GM19438 (cell line): ENCODE measurements around the gene KRTAP4-6.
"Not testable (repeated sequence)": the region's sequence is repeated elsewhere in the genome, so short reads cannot be mapped to it uniquely, and the experiment has no call there.

Experiments
- ATAC-seq: cut with Tn5 transposase; IDR thresholded peaks from one replicate; pipeline ENCODE4 v1.9.1; 2021; ENCODE audit warnings: low read depth; ENCODE audit not compliant: unreplicated experiment

The KRTAP4-6 gene

DNA sequence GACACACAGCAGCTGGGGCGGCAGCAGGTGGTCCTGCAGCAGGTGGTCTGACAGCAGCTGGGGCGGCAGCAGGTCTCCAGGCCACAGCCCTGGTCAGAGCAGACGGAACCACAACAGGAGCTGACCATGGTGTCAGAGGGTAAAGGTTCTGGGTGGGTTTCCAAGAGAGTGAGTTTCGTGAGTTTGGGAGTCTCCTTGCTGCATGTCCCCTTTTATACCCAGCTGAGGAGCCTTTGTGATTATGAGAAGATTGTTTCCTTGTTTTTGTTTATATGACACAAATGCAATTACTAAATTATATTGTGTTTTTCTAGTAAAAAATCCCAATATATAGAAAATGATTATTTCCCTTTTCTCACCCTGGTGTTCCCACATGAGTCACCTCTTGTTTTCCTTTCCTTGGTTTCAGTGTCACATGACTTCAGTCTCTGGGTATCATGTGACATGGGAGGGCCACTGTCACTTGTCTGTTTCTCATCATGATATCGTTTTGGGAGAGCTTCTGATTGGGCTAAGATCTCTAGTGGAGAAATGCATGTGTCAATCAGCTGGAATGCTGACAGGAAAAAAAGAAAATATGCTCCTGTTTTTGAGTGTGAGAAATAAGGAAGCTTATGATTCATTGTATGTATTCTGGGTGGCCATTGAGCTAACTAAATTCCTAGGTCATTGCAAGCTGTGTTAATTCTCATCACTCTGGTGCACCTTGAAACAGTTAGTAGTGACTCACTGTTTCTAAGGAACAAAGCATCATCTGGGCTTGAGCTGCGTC lies at the start of gene KRTAP4-6:
Gene KRTAP4-6 (minus strand): TSS at position 185 of the 772 bp plus-strand sequence. CDS start 57 bp downstream, at position 128.
- no peak for ATAC-seq

DNA sequence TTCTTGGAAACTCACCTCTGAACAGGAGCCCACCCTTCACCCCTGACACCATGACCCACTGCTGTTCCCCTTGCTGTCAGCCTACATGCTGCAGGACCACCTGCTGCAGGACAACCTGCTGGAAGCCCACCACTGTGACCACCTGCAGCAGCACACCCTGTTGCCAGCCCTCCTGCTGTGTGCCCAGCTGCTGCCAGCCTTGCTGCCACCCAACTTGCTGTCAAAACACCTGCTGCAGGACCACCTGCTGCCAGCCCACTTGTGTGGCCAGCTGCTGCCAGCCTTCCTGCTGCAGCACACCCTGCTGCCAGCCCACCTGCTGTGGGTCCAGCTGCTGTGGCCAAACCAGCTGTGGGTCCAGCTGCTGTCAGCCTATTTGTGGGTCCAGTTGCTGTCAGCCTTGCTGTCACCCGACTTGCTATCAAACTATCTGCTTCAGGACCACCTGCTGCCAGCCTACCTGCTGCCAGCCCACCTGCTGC lies 49.5 kb upstream of the KRTAP4-6 start, which contains the start of gene KRTAP9-1:
Gene KRTAP9-1 (plus strand): TSS at position 51 of the 482 bp plus-strand sequence. CDS start 0 bp downstream, at position 51.
- ATAC-seq = not testable (repeated sequence)

- no peak for ATAC-seq
These were observed 46.5 kb upstream of the KRTAP4-6 start for GRCh38 chr17:41186872-41187271.

DNA sequence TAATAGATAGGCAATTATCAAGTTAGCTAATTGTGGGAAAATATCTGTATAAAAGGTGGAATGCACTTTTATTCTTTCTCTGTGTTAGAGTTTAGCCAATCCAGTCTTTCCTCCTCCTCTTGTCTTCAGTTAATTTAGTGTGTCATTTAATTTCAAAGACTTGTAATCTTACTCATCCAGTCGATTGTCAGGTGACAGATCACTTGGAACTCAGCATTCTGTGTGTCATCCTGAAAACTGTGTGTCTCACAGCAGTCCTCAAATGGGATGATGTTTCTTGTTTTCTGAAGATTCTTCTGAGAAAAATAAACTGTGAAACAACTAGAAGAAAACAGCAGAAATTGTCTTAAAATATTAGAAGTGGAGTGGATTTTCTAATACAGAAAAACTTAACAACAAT lies 44.7 kb upstream of the KRTAP4-6 start:
- ATAC-seq = no peak

GRCh38 chr17:41184480-41184961 lies 44.2 kb upstream of the KRTAP4-6 start, which contains the start of gene KRTAP4-1:
Gene KRTAP4-1 (minus strand): TSS chr17:41184911. CDS start chr17:41184854, 57 bp downstream.
- no peak for ATAC-seq

GRCh38 chr17:41178843-41179616 lies 38.7 kb upstream of the KRTAP4-6 start:
- no peak for ATAC-seq

- no peak for ATAC-seq
These were observed 38.0 kb upstream of the KRTAP4-6 start for GRCh38 chr17:41178341-41178740.

GRCh38 chr17:41177727-41178271 lies 37.5 kb upstream of the KRTAP4-6 start, which contains the start of gene KRTAP4-2:
Gene KRTAP4-2 (minus strand): TSS chr17:41178221. CDS start chr17:41178164, 57 bp downstream.
- ATAC-seq = no peak

- ATAC-seq = no peak
These were observed 36.5 kb upstream of the KRTAP4-6 start for GRCh38 chr17:41176744-41177387.

DNA sequence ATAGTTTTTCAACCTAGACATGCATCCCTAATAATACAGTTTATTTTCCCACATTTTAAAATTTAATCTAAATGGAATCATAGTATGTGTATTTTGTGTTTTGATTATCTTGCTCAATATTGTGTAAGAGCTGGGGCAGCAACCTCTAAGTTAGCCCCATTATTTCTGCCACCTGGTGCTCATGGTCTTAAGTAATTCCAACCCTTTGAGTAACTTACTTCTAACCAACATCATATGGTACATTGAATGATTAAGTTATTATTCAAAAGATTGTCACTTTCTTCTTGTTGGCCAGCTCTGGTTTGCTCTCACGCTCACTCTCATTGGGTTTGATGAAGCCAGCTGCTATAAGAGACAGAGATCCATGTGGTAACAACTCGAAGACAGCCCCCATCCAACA lies 31.5 kb upstream of the KRTAP4-6 start:
- no peak for ATAC-seq

DNA sequence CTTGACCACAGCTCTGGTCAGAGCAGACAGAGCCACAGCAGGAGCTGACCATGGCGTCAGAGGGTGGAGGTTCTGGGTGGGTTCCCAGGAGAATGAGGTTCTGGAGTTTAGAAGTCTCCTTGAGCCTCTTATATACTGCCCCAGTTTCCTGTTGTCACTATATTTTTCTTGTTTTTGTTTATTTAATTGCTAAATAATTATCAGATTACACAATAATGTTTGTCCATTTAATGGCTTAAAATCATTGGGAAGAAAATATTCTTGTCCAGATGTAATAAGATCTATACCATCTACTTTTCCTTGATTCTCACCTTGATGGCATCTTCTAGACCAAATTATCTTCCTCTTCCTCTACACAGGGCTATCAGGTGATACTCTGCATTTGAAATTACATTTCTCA lies 27.8 kb upstream of the KRTAP4-6 start, which contains the start of gene KRTAP4-3:
Gene KRTAP4-3 (minus strand): TSS at position 101 of the 400 bp plus-strand sequence. CDS start 49 bp downstream, at position 52.
- ATAC-seq = no peak

DNA sequence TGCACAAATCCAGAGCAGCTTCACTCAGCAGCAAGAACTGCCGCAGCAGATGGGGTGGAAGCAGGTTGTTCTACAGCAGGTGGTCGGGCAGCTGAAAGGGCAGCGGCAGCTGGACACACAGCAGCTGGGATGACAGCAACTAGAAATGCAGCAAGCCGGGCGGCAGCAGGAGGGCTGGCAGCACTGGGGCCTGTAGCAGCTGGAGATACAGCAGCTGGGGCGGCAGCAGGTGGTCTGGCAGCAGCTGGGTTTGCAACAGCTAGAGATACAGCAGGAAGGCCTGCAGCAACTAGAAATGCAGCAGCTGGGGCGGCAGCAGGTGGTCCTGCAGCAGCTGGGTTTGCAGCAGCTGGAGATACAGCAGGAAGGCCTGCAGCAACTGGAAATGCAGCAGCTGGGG lies 27.2 kb upstream of the KRTAP4-6 start:
- ATAC-seq = no peak

GRCh38 chr17:41163828-41164227 lies 23.5 kb upstream of the KRTAP4-6 start:
- no peak for ATAC-seq

- ATAC-seq = no peak
These were observed 20.3 kb upstream of the KRTAP4-6 start, which contains the start of gene KRTAP4-4 for GRCh38 chr17:41160648-41161047. Gene KRTAP4-4 (minus strand): TSS chr17:41160748. CDS start chr17:41160691, 57 bp downstream.

- not testable (repeated sequence) for ATAC-seq
These were observed 19.8 kb upstream of the KRTAP4-6 start for GRCh38 chr17:41160190-41160589.

- ATAC-seq = no peak
These were observed 13.5 kb upstream of the KRTAP4-6 start for GRCh38 chr17:41153856-41154255.

- ATAC-seq = no peak
These were observed 11.2 kb upstream of the KRTAP4-6 start for GRCh38 chr17:41151525-41151924.

GRCh38 chr17:41150026-41150425 lies 9.7 kb upstream of the KRTAP4-6 start:
- no peak for ATAC-seq

GRCh38 chr17:41149652-41149985 lies 9.3 kb upstream of the KRTAP4-6 start, which contains the start of gene KRTAP4-5:
Gene KRTAP4-5 (minus strand): TSS chr17:41149825. CDS start chr17:41149767, 58 bp downstream.
- no peak for ATAC-seq
